Measurements from ENCODE around the gene KATNB1.

DNA sequence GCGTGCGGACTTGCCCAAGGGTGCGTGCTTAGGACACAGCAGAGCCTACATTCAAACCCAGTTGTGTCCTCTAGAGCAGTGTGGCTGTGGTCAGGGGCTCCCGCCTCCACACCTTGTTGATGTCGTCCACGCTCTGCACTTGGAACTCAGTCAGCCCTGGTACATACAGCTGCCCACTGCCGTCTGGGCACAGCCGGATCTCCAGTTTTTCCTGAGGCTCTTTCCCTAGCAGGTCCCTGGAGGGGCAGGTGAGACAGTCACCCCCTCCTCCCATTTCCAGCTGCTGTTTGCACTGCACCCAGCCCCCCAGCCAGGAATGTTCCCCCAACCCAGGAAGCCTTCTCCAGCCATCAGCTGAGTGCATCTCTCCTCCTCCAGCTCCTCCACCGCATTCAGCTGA is 25.7 kb downstream of the KATNB1 start:
- no peak for TF ChIP-seq CTCF (conservative IDR thresholded peaks at IDR 0.05; ENCODE audit: low read depth in 2 of 2)
- TF ChIP-seq CREB1 (CRISPR knock-in tag; IDR thresholded peaks at IDR 0.05; ENCODE audit: low read depth), result no peak
- no peak for TF ChIP-seq EZH2 (IDR thresholded peaks at IDR 0.05; ENCODE audit: low read depth, unreplicated experiment)
- no peak for TF ChIP-seq JUNB (IDR thresholded peaks at IDR 0.05; ENCODE audit: unreplicated experiment)
- TF ChIP-seq POLR2AphosphoS5 (IDR thresholded peaks at IDR 0.05; ENCODE audit: low read depth), result no peak

Measured in GM23338 (cell line).